SH-SY5Y (cell line): ENCODE results near the gene KANSL1.

Source experiments
- GATA2 ChIP-seq: IDR thresholded peaks from 2 replicates; pipeline ENCODE4 v1.6.1; 2011; ENCODE audit warnings: mild to moderate bottlenecking, low read depth, low read length
- GATA3 ChIP-seq: IDR thresholded peaks from 2 replicates; pipeline ENCODE4 v1.6.1; 2011; ENCODE audit warnings: low read depth, mild to moderate bottlenecking, low read length, moderate library complexity

KANSL1 gene

GRCh38 chr17:45984368-45984767, 208.9 kb downstream of the KANSL1 start:
- no peak for TF ChIP-seq GATA3
- TF ChIP-seq GATA2, result no peak

- TF ChIP-seq GATA3, result no peak
- no peak for TF ChIP-seq GATA2
Measured at GRCh38 chr17:45983614-45984310, 209.5 kb downstream of the KANSL1 start.

GRCh38 chr17:45982791-45983613, 210.2 kb downstream of the KANSL1 start:
- TF ChIP-seq GATA3 (no peak), GATA2 (no peak)

- no peak for TF ChIP-seq GATA2
- no peak for TF ChIP-seq GATA3
Measured at GRCh38 chr17:45981306-45981705, 211.9 kb downstream of the KANSL1 start.

GRCh38 chr17:45980855-45981254, 212.4 kb downstream of the KANSL1 start:
- TF ChIP-seq GATA3, result no peak
- no peak for TF ChIP-seq GATA2
